GM19397 (cell line): ENCODE measurements around the gene DMRTC1B.
"Not testable (repeated sequence)": the region's sequence is repeated elsewhere in the genome, so short reads cannot be mapped to it uniquely, and the experiment has no call there.

ENCODE experiments used
- ATAC-seq: cut with Tn5 transposase; IDR thresholded peaks from one replicate; pipeline ENCODE4 v1.9.1; 2021; ENCODE audit warnings: mild to moderate bottlenecking, moderate library complexity; ENCODE audit not compliant: unreplicated experiment

Gene DMRTC1B

GRCh38 chrX:72776653-72777466, at the start of gene DMRTC1B:
TSS of gene DMRTC1B (plus strand) at chrX:72776890. CDS start at chrX:72845136, 68,246 bp downstream.
- peak; percentile 80 for ATAC-seq

- ATAC-seq, result no peak
Observed at GRCh38 chrX:72727846-72728245, 48.8 kb upstream of the DMRTC1B start.

- ATAC-seq, result not testable (repeated sequence)
Observed at GRCh38 chrX:72733636-72734035, 43.1 kb upstream of the DMRTC1B start.

GRCh38 chrX:72735561-72735960, 41.1 kb upstream of the DMRTC1B start:
- ATAC-seq, result no peak

- not testable (repeated sequence) for ATAC-seq
Observed at GRCh38 chrX:72745546-72745945, 31.1 kb upstream of the DMRTC1B start.

- ATAC-seq, result not testable (repeated sequence)
Observed at GRCh38 chrX:72748545-72748944, 28.1 kb upstream of the DMRTC1B start.

GRCh38 chrX:72760454-72760853, 16.2 kb upstream of the DMRTC1B start:
- not testable (repeated sequence) for ATAC-seq

GRCh38 chrX:72777467-72777790, 739 bp downstream of the DMRTC1B start:
- ATAC-seq, result peak; percentile 88

- ATAC-seq, result not testable (repeated sequence)
Observed at GRCh38 chrX:72778146-72778545, 1.5 kb downstream of the DMRTC1B start.

- not testable (repeated sequence) for ATAC-seq
Observed at GRCh38 chrX:72782560-72782959, 5.9 kb downstream of the DMRTC1B start, which contains the start of gene FAM236B. TSS of gene FAM236B (minus strand) at chrX:72782660. CDS start at chrX:72782560, 100 bp downstream.

GRCh38 chrX:72783365-72783936, 6.8 kb downstream of the DMRTC1B start:
- not testable (repeated sequence) for ATAC-seq

- ATAC-seq, result not testable (repeated sequence)
Observed at GRCh38 chrX:72783964-72784363, 7.3 kb downstream of the DMRTC1B start.

GRCh38 chrX:72788142-72788541, 11.5 kb downstream of the DMRTC1B start:
- ATAC-seq, result not testable (repeated sequence)

GRCh38 chrX:72790390-72790789, 13.7 kb downstream of the DMRTC1B start:
- ATAC-seq, result not testable (repeated sequence)

GRCh38 chrX:72808110-72808509, 31.4 kb downstream of the DMRTC1B start, which contains the start of gene FAM236D:
TSS of gene FAM236D (minus strand) at chrX:72808210. CDS start at chrX:72808110, 100 bp downstream.
- not testable (repeated sequence) for ATAC-seq

GRCh38 chrX:72830701-72831100, 54.0 kb downstream of the DMRTC1B start:
- not testable (repeated sequence) for ATAC-seq

- not testable (repeated sequence) for ATAC-seq
Observed at GRCh38 chrX:72837532-72837931, 60.8 kb downstream of the DMRTC1B start.

GRCh38 chrX:72882898-72883297, 106.2 kb downstream of the DMRTC1B start:
- ATAC-seq, result not testable (repeated sequence)

- not testable (repeated sequence) for ATAC-seq
Observed at GRCh38 chrX:72889740-72890139, 113.0 kb downstream of the DMRTC1B start.
